Epithelial cell of esophagus (primary cell): ENCODE data around the gene THSD4.

ENCODE experiments used
- DNase-seq: peaks from one replicate; pipeline ENCODE4 v3.0.0; 2010; ENCODE audit warnings: low read depth
- H3K4me3 ChIP-seq: 2 replicates; pipeline ENCODE4 v1.5.1; 2011; ENCODE audit warnings: mild to moderate bottlenecking, low read length, control low read depth
- TF ChIP-seq, protein P1 (sequence below): IDR thresholded peaks from 2 replicates; pipeline ENCODE4 v1.5.1; 2011; ENCODE audit warnings: low read depth, mild to moderate bottlenecking, low read length, control low read depth, inconsistent platforms; ENCODE audit not compliant: insufficient read depth; ENCODE audit errors: missing control alignments

THSD4 gene

DNA sequence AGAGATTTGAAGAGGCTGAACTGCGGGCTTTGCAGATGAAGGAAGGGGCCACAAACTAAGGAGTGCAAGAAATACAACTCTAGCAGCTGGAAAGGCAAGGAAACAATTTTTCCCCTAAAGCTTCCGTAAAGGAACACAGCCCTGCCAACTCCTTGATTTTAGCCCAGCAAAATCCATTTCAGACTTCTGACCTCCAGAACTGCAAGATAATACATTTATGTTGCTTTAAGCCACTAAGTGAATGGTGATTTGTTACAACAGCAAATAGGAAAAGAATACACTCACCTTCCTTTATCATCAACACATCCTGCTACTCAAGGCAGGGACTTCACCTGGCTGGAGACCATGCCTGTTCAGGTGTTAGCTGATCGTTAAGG, 575.8 kb downstream of the THSD4 start:
- DNase-seq: no peak
- no peak overlapping the region for H3K4me3 ChIP-seq
- TF ChIP-seq, protein P1, sequence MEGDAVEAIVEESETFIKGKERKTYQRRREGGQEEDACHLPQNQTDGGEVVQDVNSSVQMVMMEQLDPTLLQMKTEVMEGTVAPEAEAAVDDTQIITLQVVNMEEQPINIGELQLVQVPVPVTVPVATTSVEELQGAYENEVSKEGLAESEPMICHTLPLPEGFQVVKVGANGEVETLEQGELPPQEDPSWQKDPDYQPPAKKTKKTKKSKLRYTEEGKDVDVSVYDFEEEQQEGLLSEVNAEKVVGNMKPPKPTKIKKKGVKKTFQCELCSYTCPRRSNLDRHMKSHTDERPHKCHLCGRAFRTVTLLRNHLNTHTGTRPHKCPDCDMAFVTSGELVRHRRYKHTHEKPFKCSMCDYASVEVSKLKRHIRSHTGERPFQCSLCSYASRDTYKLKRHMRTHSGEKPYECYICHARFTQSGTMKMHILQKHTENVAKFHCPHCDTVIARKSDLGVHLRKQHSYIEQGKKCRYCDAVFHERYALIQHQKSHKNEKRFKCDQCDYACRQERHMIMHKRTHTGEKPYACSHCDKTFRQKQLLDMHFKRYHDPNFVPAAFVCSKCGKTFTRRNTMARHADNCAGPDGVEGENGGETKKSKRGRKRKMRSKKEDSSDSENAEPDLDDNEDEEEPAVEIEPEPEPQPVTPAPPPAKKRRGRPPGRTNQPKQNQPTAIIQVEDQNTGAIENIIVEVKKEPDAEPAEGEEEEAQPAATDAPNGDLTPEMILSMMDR: no peak

DNA sequence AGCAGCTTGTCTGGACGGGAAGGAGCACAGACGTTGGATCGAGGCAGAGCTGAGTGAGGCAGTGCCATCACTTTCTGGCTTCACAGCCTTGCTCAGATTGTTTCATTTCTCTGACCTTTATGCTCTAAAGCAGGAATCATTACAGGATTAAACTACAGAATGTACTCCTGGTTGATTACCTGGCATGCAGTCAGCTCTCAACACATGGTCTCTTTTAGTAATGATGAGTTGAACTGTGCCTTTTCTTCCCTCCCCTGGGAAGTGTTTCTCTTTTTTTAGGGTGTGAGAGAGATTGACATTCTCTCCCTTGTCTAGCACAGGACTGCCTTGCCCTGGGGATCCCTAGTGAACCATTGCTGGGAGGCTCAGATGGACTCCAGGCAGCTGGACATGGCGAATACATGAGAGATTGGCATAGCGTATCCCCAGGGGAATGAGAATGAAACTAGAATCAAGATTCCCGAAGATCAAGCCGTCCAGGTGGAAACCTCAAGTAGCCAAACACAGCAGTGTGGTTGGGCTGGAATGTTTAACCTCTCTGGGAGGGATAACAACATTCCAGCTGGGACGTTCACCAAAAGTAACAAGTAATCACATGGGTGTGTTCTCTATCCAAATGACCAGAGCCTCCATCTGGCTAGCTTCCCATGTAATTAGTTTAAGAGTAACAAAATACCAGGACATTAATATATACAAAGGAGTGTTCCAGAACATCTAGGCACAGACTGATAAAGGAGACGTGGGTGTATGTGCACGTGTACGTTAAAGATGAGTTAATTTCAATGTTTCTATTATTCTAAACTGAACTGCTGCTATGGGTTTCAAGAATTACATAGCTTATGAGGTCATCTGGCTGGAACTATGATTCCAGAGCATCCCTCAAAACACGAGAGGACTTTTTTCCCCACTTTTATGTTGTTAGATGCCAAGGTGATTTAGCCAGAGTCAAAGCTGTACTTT, 576.5 kb downstream of the THSD4 start:
- peak; percentile 49 for DNase-seq
- TF ChIP-seq, protein P1: no peak
- H3K4me3 ChIP-seq: no peak overlapping the region

DNA sequence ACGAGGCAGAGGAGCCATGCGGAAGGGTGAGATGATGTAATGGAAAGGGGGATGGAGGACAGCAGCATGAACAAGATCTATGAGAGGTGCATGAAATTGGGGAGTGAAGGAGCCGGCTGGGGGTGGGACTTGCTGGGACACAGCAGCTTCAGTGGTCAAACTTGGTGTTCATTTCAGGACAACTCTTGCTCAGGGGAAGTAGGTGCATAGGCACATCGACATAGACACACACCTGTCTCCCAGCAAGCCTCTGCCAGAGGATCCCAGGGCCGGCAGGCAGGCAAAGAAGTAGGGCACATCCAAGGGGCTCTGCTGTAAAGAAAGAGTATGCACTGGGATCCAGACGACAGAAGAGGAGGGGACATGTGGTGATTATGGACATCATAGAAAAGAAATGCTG, 582.0 kb downstream of the THSD4 start:
- TF ChIP-seq, protein P1: no peak
- DNase-seq: no peak

GRCh38 chr15:71698030-71698429, 582.8 kb downstream of the THSD4 start:
- DNase-seq: no peak
- H3K4me3 ChIP-seq: no peak overlapping the region
- TF ChIP-seq, protein P1: no peak

More for the DNA sequence above, 582.0 kb downstream of the THSD4 start:
- H3K4me3 ChIP-seq: no peak overlapping the region

GRCh38 chr15:71698742-71699141, 583.5 kb downstream of the THSD4 start:
- DNase-seq: no peak
- TF ChIP-seq, protein P1: no peak
- H3K4me3 ChIP-seq: no peak overlapping the region

GRCh38 chr15:71699977-71700376, 584.7 kb downstream of the THSD4 start:
- TF ChIP-seq, protein P1: no peak
- no peak for DNase-seq
- H3K4me3 ChIP-seq: no peak overlapping the region
